NCI-H146 treated with DMSO at 0.1 percent for 48 hours (cell line): ENCODE results near the gene ZBTB8A.
"Not testable (repeated sequence)": the region's sequence is repeated elsewhere in the genome, so short reads cannot be mapped to it uniquely, and the experiment has no call there.

Source experiments
- DNase-seq: peaks from one replicate; lab custom pipeline; 2025; ENCODE audit not compliant: unreplicated experiment; lab: John Stamatoyannopoulos, UW

The ZBTB8A gene

DNA sequence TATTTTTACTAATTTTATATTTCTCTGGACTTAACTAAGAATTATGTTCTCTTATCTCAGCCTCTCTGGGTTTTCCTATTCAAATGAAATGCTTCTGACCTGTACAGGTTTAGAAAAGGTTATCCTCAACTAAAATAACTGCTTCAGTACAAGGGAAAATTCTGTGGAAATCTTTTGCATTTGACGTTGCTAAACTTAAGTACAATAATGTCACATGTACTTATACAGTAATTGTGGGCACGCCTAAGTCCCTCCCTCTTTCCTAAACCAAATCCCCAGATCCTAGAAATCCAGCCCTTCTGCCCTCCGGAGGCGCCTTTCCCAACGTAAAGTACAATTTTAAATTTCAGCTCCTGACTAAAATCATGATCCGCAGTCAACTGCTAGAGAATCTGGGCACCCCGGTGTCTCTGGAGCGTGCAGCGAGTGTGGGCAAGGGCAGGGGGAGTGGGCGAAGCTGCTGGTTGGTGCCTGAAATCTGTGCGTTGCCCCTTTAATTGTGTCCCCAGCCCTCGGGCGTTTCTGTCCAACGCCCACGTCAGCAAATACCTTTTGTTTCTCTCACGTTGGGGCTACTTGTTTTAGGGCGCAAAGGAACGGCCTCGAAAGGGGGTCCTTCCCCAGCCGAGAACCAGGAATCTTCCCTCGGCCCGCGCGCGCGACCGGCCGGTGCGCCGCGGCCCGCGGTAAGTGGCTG, at the start of gene ZBTB8A:
TSS of gene ZBTB8A (plus strand) at position 541 of the 697 bp plus-strand sequence. CDS start 53,505 bp downstream, outside the sequence.
- DNase-seq = peak; percentile 24

DNA sequence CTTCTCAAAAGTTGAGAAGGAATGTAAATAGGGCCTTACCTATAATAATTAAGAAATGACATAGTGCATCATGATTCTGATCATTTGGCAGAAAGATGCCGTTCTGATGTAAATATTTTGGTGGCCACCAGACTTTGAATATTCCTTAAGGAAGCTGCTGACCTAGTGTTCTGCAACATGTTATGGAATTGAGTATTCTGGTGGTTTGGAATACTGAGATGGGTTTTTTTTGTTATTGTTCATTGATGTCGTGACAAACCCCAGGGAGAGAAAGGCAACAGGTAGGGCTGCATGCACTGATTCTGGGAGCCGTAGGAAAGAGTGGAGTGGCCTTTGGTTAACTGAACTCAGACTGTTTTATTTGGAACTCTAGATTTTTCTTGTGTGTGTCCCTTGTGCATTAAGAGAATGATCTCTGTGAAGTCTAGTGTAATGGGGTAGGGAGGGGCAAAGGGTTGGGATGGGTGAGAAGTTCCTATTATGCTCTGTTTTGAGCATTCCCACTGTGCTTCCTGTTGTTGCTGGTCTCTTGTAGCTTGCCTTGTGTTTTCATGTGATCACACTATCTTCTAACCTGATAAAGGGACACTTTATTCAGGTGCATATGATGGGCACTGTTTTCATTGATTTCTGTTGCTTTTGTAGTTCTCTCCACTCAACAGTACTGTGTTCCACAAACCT, 49.3 kb upstream of the ZBTB8A start:
- no peak for DNase-seq

- no peak for DNase-seq
Measured at GRCh38 chr1:32491386-32491785, 47.8 kb upstream of the ZBTB8A start.

DNA sequence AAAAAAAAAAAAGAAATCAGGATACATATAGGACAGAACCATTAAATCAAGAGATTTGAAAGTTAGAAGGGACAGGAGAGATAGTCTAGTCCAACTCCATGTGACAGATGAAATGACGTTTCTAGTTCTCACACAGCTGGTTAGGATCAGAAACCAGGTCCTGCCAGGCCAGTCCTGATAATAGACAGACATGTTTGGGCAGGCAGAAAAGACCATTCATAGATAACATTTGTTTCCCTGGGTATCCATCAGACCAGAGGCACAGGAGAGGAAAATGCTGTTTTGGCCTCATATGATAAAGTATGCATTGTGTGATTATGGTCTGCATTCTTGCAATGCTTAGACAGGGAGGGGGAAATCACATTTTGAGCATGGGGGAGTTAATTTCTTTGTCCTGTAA, 45.0 kb upstream of the ZBTB8A start:
- peak; percentile 20 for DNase-seq

- no peak for DNase-seq
Measured at GRCh38 chr1:32494711-32495337, 44.4 kb upstream of the ZBTB8A start.

DNA sequence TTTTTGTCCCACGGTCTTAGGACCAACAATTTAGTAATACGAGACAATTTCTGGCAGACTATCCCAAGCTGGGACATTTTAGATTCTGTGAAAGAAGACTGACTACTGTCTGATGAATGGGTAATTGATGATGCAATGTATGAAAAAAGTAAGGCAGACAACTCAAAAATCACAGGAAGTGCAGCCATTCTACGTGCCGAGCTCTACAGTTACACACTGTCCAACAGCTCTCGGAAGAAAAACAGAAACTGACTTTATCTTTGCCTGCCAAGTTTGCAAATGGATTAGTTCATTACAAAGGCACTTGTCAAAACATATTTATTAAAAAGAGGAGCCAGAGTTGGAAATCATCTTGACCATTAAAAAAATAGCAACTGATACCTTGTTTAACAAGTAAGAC, 43.1 kb upstream of the ZBTB8A start:
- DNase-seq = no peak

- DNase-seq = no peak
Measured at GRCh38 chr1:32498751-32499150, 40.5 kb upstream of the ZBTB8A start.

DNA sequence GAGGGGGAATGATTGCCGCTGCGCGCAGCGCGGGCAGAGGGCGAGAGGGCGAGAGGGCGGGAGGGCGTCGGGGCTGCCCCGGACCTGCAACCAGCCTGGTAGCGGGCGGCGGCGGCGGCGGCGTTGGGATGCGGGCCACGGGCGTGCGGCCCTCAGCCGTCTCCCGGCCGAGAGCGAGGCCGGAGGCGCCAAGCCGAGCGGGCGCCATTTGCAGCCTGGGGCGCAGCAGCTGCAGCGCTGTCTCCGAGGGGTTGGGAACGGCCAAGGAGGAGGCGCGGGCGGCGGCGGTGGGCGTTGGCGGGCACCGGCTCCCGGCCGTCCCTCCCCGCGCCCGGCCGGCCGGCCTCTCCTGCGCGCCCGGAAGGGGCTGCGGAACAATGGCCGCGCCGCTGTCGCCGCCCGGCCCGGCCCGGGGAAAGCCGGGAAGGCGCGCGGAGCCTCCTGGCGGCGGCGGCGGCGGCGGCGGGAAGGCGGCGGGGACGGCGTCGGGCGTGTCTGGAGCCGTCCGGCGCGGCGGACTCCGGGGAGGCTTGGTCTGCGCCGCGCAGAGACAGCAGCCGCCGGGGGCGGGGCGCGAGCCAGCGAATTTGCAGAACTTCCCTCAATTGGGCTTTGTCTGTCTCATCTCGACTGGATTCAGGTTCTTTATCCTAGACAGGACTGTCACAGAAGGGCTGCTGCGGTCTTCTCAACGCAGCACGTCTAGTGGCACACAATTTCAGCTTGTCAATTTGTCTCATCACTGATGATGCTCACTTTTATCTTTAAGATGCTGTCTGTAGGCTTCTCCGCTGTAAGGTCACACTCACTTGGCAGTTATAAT, 38.6 kb upstream of the ZBTB8A start:
- peak; percentile 6 for DNase-seq

- DNase-seq = no peak
Measured at GRCh38 chr1:32501865-32502264, 37.4 kb upstream of the ZBTB8A start.

DNA sequence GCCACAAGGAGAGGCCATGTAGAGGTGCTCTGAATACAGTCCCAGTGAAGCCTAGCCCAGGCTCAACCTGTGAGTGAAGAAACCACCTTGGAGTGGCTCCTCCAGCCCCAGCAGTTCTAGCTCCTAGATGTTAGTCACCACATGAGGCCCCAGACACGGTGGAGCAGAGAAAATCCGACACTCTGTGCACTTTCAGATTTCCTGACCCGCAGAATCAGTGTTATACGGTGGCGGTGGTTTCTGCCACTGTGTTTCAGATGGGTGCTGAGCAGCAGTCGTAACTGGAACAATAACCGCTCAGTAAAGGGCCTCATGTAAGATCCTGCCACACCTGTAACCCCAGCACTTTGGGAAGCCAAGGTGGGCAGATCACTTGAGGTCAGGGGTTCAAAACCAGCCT, 36.1 kb upstream of the ZBTB8A start:
- DNase-seq = no peak

DNA sequence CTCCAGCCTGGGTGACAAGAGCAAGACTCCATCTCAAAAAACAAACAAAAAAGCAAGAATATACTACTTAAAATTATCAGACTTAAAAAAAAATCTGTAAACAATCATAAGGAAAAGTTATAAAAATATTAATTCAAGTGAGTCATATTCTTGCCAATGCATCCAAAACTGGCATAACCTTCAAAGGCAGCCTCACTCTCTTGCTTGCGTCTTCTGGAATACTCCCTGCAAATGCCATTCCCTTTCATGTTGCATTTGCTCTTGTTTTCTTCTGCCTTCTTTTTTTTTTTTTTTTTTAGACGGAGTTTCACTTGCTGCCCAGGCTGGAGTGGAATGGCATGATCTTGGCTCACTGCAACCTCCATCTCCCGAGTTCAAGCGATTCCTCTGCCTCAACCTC, 32.2 kb upstream of the ZBTB8A start:
- no peak for DNase-seq

- DNase-seq = no peak
Measured at GRCh38 chr1:32508761-32509160, 30.5 kb upstream of the ZBTB8A start.

DNA sequence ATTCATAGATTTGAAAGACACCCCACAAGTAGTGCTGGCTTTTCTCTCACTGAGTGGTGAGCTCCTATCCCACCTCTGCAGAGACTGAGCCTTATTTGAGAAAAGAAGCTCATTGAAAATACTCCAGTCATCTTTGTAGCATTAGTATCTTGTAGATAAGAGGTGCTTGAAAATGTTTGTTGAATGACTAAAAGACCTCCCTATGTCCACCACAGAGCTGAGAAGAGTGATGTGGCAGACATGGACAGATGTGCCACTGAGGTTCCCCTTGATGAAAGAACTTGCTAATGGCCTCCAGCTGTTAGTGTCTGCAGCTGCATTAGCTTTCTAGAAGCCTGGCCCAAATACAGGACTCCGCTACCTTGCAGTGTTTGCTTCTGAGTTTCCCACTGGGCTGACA, 29.3 kb upstream of the ZBTB8A start:
- DNase-seq = no peak

DNA sequence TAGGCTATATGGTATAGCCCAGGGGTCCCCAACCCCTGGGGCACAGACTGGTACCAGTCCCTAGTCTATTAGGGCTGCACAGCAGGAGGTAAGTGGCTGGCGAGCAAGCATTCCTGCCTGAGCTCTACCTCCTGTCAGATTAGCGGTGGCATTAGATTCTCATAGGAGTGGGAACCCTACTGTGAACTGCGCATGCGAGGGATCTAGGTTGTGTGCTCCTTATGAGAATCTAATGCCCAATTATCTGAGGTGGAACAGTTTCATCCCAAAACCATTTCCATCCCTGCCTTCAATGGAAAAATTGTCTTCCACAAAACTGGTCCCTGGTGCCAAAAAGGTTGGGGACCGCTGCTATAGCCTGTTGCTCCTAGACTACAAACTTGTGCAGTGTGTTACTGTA, 22.8 kb upstream of the ZBTB8A start:
- no peak for DNase-seq

GRCh38 chr1:32518976-32519375, 20.3 kb upstream of the ZBTB8A start:
- no peak for DNase-seq

- DNase-seq = no peak
Measured at GRCh38 chr1:32521165-32521564, 18.1 kb upstream of the ZBTB8A start.

DNA sequence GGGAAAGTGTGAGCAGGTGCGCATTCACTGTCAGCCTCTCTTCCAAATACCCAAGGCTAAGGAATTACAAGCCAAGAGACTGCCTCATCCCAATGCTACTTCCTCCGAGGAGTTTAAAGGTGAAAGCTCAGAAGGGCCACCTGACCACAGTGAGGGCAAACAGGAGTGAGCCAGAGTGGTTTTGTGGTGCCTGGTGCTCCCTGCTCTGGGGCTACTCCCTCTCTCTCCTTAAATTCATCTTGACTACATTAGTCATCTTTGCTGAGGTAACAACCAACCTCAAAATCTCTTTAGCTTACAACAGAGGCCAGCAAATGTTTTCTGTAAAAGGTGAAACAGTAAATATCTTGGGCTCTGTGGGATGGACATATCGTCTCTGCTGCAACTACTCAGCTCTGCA, 14.2 kb upstream of the ZBTB8A start:
- DNase-seq = no peak

DNA sequence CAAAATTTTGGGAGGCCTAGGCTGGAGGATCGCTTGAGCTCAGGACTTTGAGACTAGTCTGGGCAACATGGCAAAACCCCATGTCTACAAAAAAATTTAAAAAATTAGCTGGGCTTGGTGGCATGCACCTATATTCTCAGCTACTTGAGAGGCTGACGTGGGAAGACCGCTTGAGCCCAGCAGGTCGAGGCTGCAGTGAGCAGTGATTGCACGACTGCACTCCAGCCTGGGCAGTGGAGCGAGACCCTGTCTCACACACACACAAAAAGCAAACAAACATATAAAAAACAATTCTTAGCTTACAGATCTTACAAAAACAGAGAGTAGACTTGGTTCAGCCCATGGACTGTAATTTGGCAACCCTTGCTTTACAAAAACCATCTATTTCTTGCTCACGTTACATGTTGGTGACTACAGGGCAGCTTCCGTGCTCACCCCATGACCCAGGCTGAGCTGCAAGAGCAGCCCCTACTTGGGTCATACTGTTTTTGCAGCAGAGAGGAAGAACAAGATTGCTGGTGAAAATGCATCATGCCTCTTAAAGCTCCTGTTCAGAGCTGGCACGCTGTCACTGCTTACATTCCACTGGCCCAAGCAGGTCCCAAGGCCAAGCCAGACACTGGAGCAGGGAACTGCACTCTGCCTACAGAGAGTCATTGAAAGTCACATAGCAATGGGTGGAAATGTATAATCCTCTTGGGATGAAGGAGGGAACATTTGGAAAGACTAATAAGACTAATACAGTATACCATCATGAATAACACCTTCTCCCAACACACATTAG, 13.4 kb upstream of the ZBTB8A start:
- no peak for DNase-seq

DNA sequence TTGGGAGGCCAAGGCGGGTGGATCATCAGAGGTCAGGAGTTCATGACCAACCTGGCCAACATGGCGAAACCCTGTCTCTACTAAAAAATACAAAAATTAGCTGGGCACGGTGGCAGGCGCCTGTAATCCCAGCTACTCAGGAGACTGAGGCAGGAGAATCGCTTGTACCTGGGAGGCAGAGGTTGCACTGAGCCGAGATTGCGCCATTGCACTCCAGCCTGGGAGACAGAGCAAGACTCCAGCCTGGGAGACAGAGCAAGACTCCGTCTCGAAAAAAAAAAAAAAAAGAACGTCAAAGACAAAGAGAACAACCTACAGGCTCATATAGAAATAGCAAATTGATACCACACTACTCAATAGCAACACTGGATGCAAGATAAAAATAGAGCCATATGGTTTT, 10.7 kb upstream of the ZBTB8A start:
- DNase-seq = not testable (repeated sequence)

DNA sequence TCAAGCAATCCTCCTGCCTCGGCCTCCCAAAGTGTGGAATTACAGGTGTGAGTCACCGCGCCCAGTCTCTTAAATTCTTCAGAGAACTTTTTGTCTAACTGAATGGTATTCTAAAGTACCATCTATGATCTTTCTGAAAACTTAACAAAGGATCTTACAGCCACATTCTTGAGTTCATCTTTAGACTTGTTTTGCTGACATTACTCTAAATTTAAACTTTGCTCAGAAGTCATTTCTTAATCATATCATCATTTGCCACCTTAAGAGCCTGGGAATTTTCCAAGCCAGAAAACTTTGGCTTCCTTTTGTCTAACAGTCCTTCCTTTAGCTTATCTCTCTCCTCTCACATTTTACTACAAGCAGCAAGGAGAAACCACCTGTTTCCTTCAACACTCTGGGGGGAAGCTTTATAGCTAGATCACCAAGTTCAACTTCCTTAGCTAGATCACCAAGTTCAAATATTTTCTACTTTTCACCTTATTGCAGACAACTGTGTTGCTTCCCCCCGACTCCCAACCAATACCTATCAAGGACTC, 5.4 kb upstream of the ZBTB8A start:
- no peak for DNase-seq
